Large intestine (tissue), 3 donors: ENCODE data around the gene TMEM51. TPM values are rescaled to one million over a fixed set of nuclear protein-coding genes. Genes with fewer than 3 reads are reported as not detected.

Experiments used
- DNase-seq, 2 donors: peaks; one replicate each; pipeline versions ENCODE4 v3.0.0 to v3.0.0-alpha.2; 2013
- H3K27ac ChIP-seq: one replicate; pipeline ENCODE4 v1.5.1; 2013; ENCODE audit warnings: low read length
- H3K27me3 ChIP-seq: 2 replicates; pipeline ENCODE4 v1.6.1; 2013; ENCODE audit warnings: low read length; ENCODE audit not compliant: control insufficient read depth, insufficient read depth
- H3K36me3 ChIP-seq: 2 replicates; pipeline ENCODE4 v1.6.1; 2013; ENCODE audit warnings: low read length; ENCODE audit not compliant: control insufficient read depth, insufficient read depth
- H3K4me1 ChIP-seq: one replicate; pipeline ENCODE4 v1.6.1; 2013; ENCODE audit warnings: low read length; ENCODE audit not compliant: control insufficient read depth, insufficient read depth
- H3K4me3 ChIP-seq: one replicate; pipeline ENCODE4 v1.5.1; 2013; ENCODE audit warnings: low read length
- H3K9me3 ChIP-seq: one replicate; pipeline ENCODE4 v1.6.1; 2013; ENCODE audit warnings: mild to moderate bottlenecking, low read depth, low read length, moderate library complexity; ENCODE audit not compliant: control insufficient read depth
- WGBS: methylation state at CpG from one replicate; pipeline ENCODE4 v1.1.5; 2013; ENCODE audit warnings: low lambda C conversion rate; ENCODE audit not compliant: insufficient coverage; 5-methylcytosine and 5-hydroxymethylcytosine counted together
- polyA plus RNA-seq: library from polyadenylated mRNA; unstranded; fragments of 120-200 nt; gene quantifications from one replicate; pipeline ENCODE4 v1.2.1, GENCODE V29; 2013

TMEM51 gene
- polyA plus RNA-seq, 1 donor, result 35.7 TPM

DNA sequence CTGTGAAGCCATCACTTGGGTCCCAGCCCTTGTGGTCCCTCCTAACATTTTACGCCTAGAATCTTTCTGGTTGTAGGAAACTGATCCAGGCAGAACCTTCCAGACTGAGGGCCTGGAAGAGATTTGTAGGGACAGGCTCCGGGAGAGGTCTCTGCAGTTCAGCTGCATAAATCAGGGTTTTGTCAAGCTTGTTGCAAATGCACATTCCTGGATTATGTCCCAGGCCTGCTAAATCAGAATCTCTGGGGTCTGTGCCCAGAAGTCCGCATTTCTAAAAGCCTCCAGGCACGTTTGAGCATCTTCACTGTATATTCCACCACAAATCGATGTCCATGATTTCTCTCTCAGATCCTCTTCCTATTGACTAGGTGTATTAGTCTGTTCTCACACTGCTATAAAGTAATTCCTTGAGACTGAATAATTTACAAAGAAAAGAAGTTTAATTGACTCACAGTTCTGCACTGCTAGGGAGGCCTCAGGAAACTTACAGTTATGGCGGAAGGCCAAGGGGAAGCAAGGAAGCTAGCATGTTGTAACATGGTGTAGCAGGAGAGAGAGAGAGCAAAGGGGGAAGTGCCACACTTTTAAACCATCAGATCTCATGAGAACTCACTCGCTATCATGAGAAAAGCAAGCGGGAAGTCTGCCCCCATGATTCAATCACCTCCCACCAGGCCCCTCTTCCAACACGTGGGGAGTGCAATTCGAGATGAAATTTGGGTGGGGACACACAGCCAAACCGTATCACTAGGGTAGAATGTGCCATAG, 92.2 kb downstream of the TMEM51 start:
- 40% methylated on average over 2 of the region's 11 CpGs for WGBS
- no peak for DNase-seq
- peak overlapping the region; percentile 22 for H3K27ac ChIP-seq
- peaks cover 2% of the 10 kb centered on the region for H3K9me3 ChIP-seq
- H3K4me3 ChIP-seq, result no peak overlapping the region
- no peaks in the 10 kb centered on the region for H3K36me3 ChIP-seq
- H3K27me3 ChIP-seq, result peaks cover 3% of the 10 kb centered on the region
- peaks cover 4% of the 10 kb centered on the region for H3K4me1 ChIP-seq

- H3K27ac ChIP-seq, result peak within 1 kb of the TSS; percentile 22
- DNase-seq, result peak; percentile 51 to 79
- peak within 1 kb of the TSS; percentile 42 for H3K4me3 ChIP-seq
- WGBS, result no CpG with 5 or more reads among the region's 55 CpGs
- no peaks in the 10 kb centered on the region for H3K36me3 ChIP-seq
- H3K4me1 ChIP-seq, result peaks cover 4% of the 10 kb centered on the region
- peaks cover 2% of the 10 kb centered on the region for H3K9me3 ChIP-seq
- H3K27me3 ChIP-seq, result peaks cover 3% of the 10 kb centered on the region
Measured at GRCh38 chr1:15246960-15247614, 93.5 kb downstream of the TMEM51 start, which contains the start of gene FHAD1. Gene FHAD1 (plus strand): TSS chr1:15247223. CDS start chr1:15251785, 4,562 bp downstream.

DNA sequence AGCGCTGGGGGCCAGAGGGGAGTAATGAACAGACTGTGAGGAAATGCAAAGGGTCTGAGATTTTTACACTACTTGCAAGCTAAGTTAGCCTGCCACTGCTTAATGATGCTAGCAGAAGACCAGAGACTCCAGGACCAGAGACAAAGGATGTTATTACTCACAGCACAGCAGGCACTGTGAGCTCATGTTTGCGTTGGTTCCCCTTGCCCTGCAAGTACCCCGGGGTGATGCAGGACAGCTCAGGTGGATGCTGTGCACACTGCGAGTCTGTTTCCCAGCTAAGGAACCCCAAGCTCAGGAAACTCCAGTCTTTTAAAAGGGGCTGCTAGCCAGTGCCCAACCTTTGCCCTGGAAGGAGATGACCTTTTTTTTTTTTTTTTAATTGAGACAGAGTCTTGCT, 94.7 kb downstream of the TMEM51 start:
- no CpG with 5 or more reads among the region's 4 CpGs for WGBS

GRCh38 chr1:15249081-15249480, 95.5 kb downstream of the TMEM51 start:
- no peak overlapping the region for H3K4me3 ChIP-seq
- no peaks in the 10 kb centered on the region for H3K36me3 ChIP-seq
- H3K4me1 ChIP-seq, result peaks cover 4% of the 10 kb centered on the region
- 75% methylated on average over 4 of the region's 5 CpGs for WGBS
- H3K27me3 ChIP-seq, result peaks cover 3% of the 10 kb centered on the region
- no peak for DNase-seq
- H3K9me3 ChIP-seq, result peaks cover 2% of the 10 kb centered on the region
- H3K27ac ChIP-seq, result no peak overlapping the region

More for the DNA sequence above, 94.7 kb downstream of the TMEM51 start:
- H3K36me3 ChIP-seq, result no peaks in the 10 kb centered on the region
- no peak overlapping the region for H3K27ac ChIP-seq
- peaks cover 2% of the 10 kb centered on the region for H3K9me3 ChIP-seq
- peaks cover 4% of the 10 kb centered on the region for H3K4me1 ChIP-seq
- no peak overlapping the region for H3K4me3 ChIP-seq
- DNase-seq, result no peak
- H3K27me3 ChIP-seq, result peaks cover 3% of the 10 kb centered on the region

DNA sequence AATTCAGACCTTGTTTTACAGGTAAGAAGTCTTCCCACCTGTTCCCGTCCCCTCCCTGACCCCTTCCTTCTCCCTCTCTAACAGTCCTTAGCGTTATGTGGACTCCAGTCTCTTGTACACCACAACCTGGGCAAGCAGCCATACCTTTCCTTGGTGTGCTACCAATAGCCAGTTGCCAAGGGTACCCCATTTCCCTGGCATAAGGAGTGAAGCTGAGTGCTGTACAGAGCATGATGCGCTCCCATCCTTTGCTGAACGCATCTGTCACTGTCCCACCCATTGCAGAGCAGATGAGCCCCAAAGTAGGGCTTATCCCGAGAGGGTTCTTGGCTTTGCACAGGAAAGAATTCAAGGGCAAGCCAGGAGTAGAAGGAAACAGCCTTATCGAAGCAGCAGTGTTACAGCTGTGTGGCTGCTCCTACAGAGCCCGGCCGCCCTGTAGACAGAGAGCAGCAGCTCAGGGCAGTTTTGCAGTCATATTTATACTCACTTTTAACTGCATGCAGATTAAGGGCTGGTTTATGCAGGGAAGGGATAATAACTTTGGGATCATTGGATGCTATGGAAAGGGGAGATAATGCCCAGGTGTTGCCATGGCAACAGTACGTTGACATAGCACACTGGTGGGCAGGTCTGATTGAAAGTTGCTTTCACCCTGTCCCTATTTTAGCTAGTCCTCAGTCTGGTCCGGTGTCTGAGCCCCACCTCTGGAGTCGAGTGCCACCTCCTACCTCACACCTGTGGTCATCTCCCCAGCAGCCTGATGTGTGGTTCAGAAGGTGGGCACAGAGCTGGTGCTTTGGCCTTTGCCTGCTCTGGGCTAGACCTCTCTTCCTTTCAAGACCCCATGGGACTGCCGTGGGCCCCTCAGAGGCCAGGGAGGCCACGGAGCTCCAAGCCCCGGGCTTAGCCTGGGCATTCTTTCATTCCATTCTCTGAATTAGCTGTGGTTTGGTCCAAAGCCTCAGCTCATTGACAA, 98.6 kb downstream of the TMEM51 start:
- H3K27me3 ChIP-seq, result peaks cover 3% of the 10 kb centered on the region
- no peaks in the 10 kb centered on the region for H3K36me3 ChIP-seq
- WGBS, result 100% methylated on average over 1 of the region's 14 CpGs
- no peak for DNase-seq
- no peaks in the 10 kb centered on the region for H3K4me1 ChIP-seq
- H3K4me3 ChIP-seq, result no peak overlapping the region
- H3K9me3 ChIP-seq, result no peaks in the 10 kb centered on the region
- H3K27ac ChIP-seq, result no peak overlapping the region

DNA sequence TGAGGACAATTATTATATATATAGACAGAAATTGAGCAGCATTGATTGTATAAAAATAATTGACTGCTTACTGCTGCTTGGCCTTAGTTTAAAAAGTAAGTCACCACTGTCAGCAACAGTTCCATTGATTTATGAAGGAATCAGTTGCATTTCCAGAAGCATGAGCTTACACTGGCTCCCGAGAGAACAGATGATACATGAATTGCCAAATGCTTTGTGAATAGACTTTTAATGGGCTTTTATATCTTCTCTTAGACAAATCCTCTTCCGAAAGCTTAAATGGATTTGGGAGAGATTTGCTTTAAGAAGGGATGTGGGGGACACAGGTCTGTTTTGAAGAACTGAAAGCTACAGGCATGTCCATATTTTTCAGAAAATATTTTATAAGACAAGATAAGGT, 101.0 kb downstream of the TMEM51 start:
- no peak overlapping the region for H3K27ac ChIP-seq
- no CpG with 5 or more reads among the region's 2 CpGs for WGBS

DNA sequence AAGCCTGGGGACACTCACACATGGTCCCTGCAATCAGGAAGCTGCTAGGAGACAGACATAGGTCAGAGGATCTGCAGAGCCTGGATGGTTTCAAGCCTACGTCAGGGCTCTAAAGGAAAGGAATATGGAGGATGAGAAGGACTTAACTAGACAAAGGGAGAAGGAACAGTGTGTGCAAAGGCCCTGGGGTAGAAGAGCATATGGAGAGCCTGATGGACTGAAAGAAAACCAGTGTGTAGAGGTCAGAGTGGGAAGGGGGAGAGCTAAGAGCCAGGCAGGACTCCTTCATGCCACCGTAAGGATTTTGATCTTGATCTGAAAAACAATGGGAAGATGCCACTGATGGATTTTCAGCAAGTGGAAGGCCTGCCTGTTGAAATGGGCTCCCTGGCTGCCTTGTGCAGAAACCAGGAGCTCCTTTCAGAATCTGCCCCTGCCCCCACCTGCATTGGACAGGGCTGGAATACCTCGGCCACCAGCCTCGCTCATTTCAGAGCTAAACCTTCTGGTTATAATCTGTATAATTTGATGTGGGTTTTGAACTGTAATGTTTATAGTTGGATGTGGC, 102.1 kb downstream of the TMEM51 start:
- DNase-seq, result no peak
- Histone ChIP-seq H3K9me3 (no peaks in the 10 kb centered on the region), H3K4me3 (no peak overlapping the region), H3K27ac (no peak overlapping the region), H3K36me3 (no peaks in the 10 kb centered on the region), H3K27me3 (no peaks in the 10 kb centered on the region), H3K4me1 (no peaks in the 10 kb centered on the region)
- WGBS, result 17% methylated on average over 1 of the region's 4 CpGs

More for the DNA sequence above, 101.0 kb downstream of the TMEM51 start:
- no peaks in the 10 kb centered on the region for H3K36me3 ChIP-seq
- H3K4me3 ChIP-seq, result no peak overlapping the region
- no peaks in the 10 kb centered on the region for H3K4me1 ChIP-seq
- DNase-seq, result no peak
- no peaks in the 10 kb centered on the region for H3K27me3 ChIP-seq
- H3K9me3 ChIP-seq, result no peaks in the 10 kb centered on the region

DNA sequence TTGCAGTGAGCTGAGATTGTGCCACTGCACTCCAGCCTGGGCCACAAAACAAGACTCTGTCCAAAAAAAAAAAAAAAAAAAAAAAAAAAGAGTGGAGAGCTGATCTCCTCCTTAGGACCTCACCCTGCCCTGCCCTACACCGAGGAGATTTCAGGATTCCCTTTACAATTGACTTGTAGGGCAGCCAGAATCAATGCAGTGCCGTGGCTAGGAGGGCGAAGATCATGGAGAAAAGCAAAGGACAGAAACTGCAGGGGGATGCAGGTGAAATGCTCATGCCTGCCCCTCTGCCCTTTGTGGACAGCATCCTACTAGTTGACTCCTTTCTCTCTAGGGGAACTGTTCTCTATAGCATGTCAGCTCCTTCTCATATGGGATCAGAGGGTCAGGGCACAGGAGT, 103.0 kb downstream of the TMEM51 start:
- Histone ChIP-seq H3K4me3 (no peak overlapping the region), H3K4me1 (no peaks in the 10 kb centered on the region), H3K27me3 (no peaks in the 10 kb centered on the region), H3K36me3 (no peaks in the 10 kb centered on the region), H3K9me3 (no peaks in the 10 kb centered on the region), H3K27ac (no peak overlapping the region)
- DNase-seq, result no peak
- WGBS, result no CpG with 5 or more reads among the region's 3 CpGs

- H3K27ac ChIP-seq, result no peak overlapping the region
- no peak overlapping the region for H3K4me3 ChIP-seq
- DNase-seq, result no peak
- no peaks in the 10 kb centered on the region for H3K4me1 ChIP-seq
- H3K36me3 ChIP-seq, result no peaks in the 10 kb centered on the region
- WGBS, result 93% methylated on average over 5 of the region's 14 CpGs
- H3K9me3 ChIP-seq, result no peaks in the 10 kb centered on the region
- no peaks in the 10 kb centered on the region for H3K27me3 ChIP-seq
Measured at GRCh38 chr1:15257309-15257708, 103.8 kb downstream of the TMEM51 start.
